ENCODE results near the gene SCFD2. TPM values are rescaled to one million over a fixed set of nuclear protein-coding genes. Genes with fewer than 3 reads are reported as not detected.

The SCFD2 gene
- total and polyA plus RNA-seq, 2 of the 8 experiments (the other 6 are each of a cell fraction or from before 2014, with no cell fraction given) = 6.2 to 10.2 TPM

DNA sequence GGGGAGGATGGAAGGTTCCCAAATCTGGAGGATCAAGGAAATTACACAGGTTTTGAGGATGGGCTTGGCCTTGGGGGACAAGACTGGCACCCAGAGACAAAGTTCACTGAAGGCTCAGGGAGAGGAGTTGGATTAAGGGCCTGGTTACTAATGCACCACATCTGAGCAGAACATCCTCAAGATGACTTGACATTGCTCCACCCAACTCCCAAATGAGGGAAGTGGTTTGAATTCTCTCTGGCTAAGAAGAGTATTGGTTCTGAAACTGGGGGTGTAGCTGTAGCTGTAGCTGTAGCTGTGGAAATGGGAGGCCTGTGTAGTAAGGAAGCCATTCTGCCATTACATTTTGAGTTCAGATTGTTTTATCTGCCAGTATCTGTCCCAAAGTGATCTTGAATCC is 374.4 kb downstream of the SCFD2 start:
- no peak overlapping the region for H3K4me3 ChIP-seq (ENCODE audit: extremely low read depth in 1 of 4, insufficient read depth in 2 of 4, low read depth in 3 of 4, low read length in 4 of 4)
- H4K20me1 ChIP-seq (replicated peaks in 1 of 2; ENCODE audit: control insufficient read depth in 1 of 2, insufficient read depth in 2 of 2, low read length in 2 of 2) = no peaks in the 10 kb centered on the region
- H4K91ac ChIP-seq (replicated peaks; ENCODE audit: insufficient read length, low read length) = no peak overlapping the region
- no peak overlapping the region for H4K8ac ChIP-seq (ENCODE audit: extremely low read depth, insufficient read depth, low read length)
- H3K79me2 ChIP-seq (ENCODE audit: control insufficient read depth in 1 of 2, insufficient read depth in 2 of 2, low read length in 2 of 2) = no peaks in the 10 kb centered on the region
- H3K56ac ChIP-seq (replicated peaks; ENCODE audit: insufficient read length, low read depth, low read length) = no peak overlapping the region
- DNase-seq (ENCODE audit: low read depth in 1 of 2, low spot score in 2 of 2) (no peak), FAIRE-seq (no peak)
- H4K5ac ChIP-seq (ENCODE audit: insufficient read length, low read depth, low read length) = no peak overlapping the region
- no peak overlapping the region for H2BK120ac ChIP-seq (replicated peaks; ENCODE audit: low read depth, low read length)
- H2BK5ac ChIP-seq (ENCODE audit: low read depth, low read length) = no peak overlapping the region
- POLR2A ChIA-PET (ENCODE audit: partially characterized antibody) = no interaction called here
- no peak overlapping the region for H2BK15ac ChIP-seq (ENCODE audit: low read length)
- H3K27ac ChIP-seq (ENCODE audit: low read depth, low read length) = no peak overlapping the region
- H2BK12ac ChIP-seq (ENCODE audit: low read depth, low read length) = no peak overlapping the region
- H3K4me1 ChIP-seq (replicated peaks in 1 of 4; ENCODE audit: control insufficient read depth in 3 of 4, insufficient read depth in 4 of 4, low read length in 3 of 4) = no peaks in the 10 kb centered on the region
- H3K79me1 ChIP-seq (ENCODE audit: low read depth, low read length) = no peaks in the 10 kb centered on the region
- CTCF ChIA-PET (ENCODE audit: partially characterized antibody) = no interaction called here
- H2AK5ac ChIP-seq (ENCODE audit: low read depth, low read length) = no peak overlapping the region
- H3K4me2 ChIP-seq (ENCODE audit: insufficient read depth in 1 of 2, low read depth in 2 of 2, low read length in 2 of 2) = no peak overlapping the region
- H2BK20ac ChIP-seq (ENCODE audit: low read length) = no peak overlapping the region
- peaks cover 0 to 15% of the 10 kb centered on the region in 2 experiments; a peak in 1 of 4 replicates for H3K9me3 ChIP-seq (ENCODE audit: insufficient read depth in 2 of 2, low read depth in 1 of 2, low read length in 1 of 2)
- peaks cover 0 to 4% (median 0%) of the 10 kb centered on the region in 4 experiments; a peak in 1 of 8 replicates for H3K36me3 ChIP-seq (ENCODE audit: control insufficient read depth in 2 of 4, insufficient read depth in 4 of 4, low read length in 3 of 4)
- no peak overlapping the region for H3K9ac ChIP-seq (replicated peaks in 1 of 4; ENCODE audit: extremely low read depth in 1 of 4, low read depth in 3 of 4, low read length in 3 of 4)
- no peak overlapping the region for H3K14ac ChIP-seq (ENCODE audit: insufficient read length)
- H3K27me3 ChIP-seq (replicated peaks in 1 of 4; ENCODE audit: control insufficient read depth in 3 of 4, extremely low read depth in 1 of 4, insufficient read depth in 3 of 4, low read length in 3 of 4) = no peaks in the 10 kb centered on the region
- H3K18ac ChIP-seq (ENCODE audit: extremely low read depth, low read length) = no peak overlapping the region
- no peak overlapping the region for H3K23ac ChIP-seq (ENCODE audit: insufficient read length)
- no peak overlapping the region for H3K4ac ChIP-seq (replicated peaks; ENCODE audit: insufficient read length, low read depth, low read length)
- H2AFZ ChIP-seq (ENCODE audit: low read length) = no peak overlapping the region
- no peaks in the 10 kb centered on the region for H3K23me2 ChIP-seq (ENCODE audit: low read depth, low read length)
- TF ChIP-seq, protein P1, sequence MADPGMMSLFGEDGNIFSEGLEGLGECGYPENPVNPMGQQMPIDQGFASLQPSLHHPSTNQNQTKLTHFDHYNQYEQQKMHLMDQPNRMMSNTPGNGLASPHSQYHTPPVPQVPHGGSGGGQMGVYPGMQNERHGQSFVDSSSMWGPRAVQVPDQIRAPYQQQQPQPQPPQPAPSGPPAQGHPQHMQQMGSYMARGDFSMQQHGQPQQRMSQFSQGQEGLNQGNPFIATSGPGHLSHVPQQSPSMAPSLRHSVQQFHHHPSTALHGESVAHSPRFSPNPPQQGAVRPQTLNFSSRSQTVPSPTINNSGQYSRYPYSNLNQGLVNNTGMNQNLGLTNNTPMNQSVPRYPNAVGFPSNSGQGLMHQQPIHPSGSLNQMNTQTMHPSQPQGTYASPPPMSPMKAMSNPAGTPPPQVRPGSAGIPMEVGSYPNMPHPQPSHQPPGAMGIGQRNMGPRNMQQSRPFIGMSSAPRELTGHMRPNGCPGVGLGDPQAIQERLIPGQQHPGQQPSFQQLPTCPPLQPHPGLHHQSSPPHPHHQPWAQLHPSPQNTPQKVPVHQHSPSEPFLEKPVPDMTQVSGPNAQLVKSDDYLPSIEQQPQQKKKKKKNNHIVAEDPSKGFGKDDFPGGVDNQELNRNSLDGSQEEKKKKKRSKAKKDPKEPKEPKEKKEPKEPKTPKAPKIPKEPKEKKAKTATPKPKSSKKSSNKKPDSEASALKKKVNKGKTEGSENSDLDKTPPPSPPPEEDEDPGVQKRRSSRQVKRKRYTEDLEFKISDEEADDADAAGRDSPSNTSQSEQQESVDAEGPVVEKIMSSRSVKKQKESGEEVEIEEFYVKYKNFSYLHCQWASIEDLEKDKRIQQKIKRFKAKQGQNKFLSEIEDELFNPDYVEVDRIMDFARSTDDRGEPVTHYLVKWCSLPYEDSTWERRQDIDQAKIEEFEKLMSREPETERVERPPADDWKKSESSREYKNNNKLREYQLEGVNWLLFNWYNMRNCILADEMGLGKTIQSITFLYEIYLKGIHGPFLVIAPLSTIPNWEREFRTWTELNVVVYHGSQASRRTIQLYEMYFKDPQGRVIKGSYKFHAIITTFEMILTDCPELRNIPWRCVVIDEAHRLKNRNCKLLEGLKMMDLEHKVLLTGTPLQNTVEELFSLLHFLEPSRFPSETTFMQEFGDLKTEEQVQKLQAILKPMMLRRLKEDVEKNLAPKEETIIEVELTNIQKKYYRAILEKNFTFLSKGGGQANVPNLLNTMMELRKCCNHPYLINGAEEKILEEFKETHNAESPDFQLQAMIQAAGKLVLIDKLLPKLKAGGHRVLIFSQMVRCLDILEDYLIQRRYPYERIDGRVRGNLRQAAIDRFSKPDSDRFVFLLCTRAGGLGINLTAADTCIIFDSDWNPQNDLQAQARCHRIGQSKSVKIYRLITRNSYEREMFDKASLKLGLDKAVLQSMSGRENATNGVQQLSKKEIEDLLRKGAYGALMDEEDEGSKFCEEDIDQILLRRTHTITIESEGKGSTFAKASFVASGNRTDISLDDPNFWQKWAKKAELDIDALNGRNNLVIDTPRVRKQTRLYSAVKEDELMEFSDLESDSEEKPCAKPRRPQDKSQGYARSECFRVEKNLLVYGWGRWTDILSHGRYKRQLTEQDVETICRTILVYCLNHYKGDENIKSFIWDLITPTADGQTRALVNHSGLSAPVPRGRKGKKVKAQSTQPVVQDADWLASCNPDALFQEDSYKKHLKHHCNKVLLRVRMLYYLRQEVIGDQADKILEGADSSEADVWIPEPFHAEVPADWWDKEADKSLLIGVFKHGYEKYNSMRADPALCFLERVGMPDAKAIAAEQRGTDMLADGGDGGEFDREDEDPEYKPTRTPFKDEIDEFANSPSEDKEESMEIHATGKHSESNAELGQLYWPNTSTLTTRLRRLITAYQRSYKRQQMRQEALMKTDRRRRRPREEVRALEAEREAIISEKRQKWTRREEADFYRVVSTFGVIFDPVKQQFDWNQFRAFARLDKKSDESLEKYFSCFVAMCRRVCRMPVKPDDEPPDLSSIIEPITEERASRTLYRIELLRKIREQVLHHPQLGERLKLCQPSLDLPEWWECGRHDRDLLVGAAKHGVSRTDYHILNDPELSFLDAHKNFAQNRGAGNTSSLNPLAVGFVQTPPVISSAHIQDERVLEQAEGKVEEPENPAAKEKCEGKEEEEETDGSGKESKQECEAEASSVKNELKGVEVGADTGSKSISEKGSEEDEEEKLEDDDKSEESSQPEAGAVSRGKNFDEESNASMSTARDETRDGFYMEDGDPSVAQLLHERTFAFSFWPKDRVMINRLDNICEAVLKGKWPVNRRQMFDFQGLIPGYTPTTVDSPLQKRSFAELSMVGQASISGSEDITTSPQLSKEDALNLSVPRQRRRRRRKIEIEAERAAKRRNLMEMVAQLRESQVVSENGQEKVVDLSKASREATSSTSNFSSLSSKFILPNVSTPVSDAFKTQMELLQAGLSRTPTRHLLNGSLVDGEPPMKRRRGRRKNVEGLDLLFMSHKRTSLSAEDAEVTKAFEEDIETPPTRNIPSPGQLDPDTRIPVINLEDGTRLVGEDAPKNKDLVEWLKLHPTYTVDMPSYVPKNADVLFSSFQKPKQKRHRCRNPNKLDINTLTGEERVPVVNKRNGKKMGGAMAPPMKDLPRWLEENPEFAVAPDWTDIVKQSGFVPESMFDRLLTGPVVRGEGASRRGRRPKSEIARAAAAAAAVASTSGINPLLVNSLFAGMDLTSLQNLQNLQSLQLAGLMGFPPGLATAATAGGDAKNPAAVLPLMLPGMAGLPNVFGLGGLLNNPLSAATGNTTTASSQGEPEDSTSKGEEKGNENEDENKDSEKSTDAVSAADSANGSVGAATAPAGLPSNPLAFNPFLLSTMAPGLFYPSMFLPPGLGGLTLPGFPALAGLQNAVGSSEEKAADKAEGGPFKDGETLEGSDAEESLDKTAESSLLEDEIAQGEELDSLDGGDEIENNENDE (IDR thresholded peaks at IDR 0.05; ENCODE audit: insufficient replicate concordance, low read length) = no peak
- no peak for TF ChIP-seq CEBPB (IDR thresholded peaks at IDR 0.05; ENCODE audit: low read depth, low read length)

Measured in H1 (cell line).